Suprapubic skin (tissue), 4 donors: ENCODE measurements around the gene FEZF2.

Experiments used
- EP300 ChIP-seq: sonication (generic); formaldehyde crosslinking; IDR thresholded peaks from one replicate; pipeline ENCODE4 v1.6.1; 2017; ENCODE audit warnings: antibody characterized with exemption
- POLR2A ChIP-seq, 2 donors: fragments of 450-650 bp; IDR thresholded peaks; one replicate each; pipeline ENCODE4 v1.6.1; 2017; ENCODE audit warnings: antibody characterized with exemption in 2 of 2, mild to moderate bottlenecking in 2 of 2, moderate library complexity in 2 of 2
- POLR2AphosphoS5 ChIP-seq, 3 donors: sonication (generic); formaldehyde crosslinking; IDR thresholded peaks; one replicate each; pipeline ENCODE4 v1.6.1; 2017; ENCODE audit warnings: antibody characterized with exemption in 3 of 3
- TF ChIP-seq, protein P1 (sequence below), 2 donors: fragments of 200-600 bp in 1 of 2; fragments of 450-650 bp in 1 of 2; sonication (generic) in 1 of 2; IDR thresholded peaks; one replicate each; pipeline ENCODE4 v1.5.1; 2016 to 2019; ENCODE audit warnings: antibody characterized with exemption in 2 of 2, mild to moderate bottlenecking in 1 of 2, moderate library complexity in 1 of 2

GRCh38 chr3:62366126-62366484 is 7.2 kb downstream of the FEZF2 start:
- TF ChIP-seq, protein P1, sequence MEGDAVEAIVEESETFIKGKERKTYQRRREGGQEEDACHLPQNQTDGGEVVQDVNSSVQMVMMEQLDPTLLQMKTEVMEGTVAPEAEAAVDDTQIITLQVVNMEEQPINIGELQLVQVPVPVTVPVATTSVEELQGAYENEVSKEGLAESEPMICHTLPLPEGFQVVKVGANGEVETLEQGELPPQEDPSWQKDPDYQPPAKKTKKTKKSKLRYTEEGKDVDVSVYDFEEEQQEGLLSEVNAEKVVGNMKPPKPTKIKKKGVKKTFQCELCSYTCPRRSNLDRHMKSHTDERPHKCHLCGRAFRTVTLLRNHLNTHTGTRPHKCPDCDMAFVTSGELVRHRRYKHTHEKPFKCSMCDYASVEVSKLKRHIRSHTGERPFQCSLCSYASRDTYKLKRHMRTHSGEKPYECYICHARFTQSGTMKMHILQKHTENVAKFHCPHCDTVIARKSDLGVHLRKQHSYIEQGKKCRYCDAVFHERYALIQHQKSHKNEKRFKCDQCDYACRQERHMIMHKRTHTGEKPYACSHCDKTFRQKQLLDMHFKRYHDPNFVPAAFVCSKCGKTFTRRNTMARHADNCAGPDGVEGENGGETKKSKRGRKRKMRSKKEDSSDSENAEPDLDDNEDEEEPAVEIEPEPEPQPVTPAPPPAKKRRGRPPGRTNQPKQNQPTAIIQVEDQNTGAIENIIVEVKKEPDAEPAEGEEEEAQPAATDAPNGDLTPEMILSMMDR (IDR thresholded peaks at IDR 0.05): no peak
- TF ChIP-seq POLR2A (IDR thresholded peaks at IDR 0.05) (no peak), EP300 (no peak), POLR2AphosphoS5 (IDR thresholded peaks at IDR 0.05) (no peak)
